Adrenal gland (tissue), 12 donors: ENCODE measurements around the gene GIPR. TPM values are rescaled to one million over a fixed set of nuclear protein-coding genes. Genes with fewer than 3 reads are reported as not detected.

Experiments used
- DNase-seq, 7 donors: peaks; one replicate each; pipeline ENCODE4 v3.0.0-alpha.2; 2019 to 2020
- H3K27ac ChIP-seq, 5 donors: fragments of 200-600 bp; sonication (generic) in 4 of 5; 1 replicate in 3 of 5; 2 replicates in 2 of 5; pipeline versions ENCODE4 v1.5.1 to v1.8.0; 2016 to 2020; ENCODE audit warnings: mild to moderate bottlenecking in 1 of 5
- H3K27me3 ChIP-seq: fragments of 200-600 bp; 2 replicates; pipeline ENCODE4 v1.8.0; 2021
- H3K36me3 ChIP-seq, 2 donors: fragments of 200-600 bp; replicated peaks in 1 of 2; 1 replicate in 1 of 2; 2 replicates in 1 of 2; pipeline versions ENCODE4 v1.5.1 to v1.8.0; 2018 to 2022
- H3K4me1 ChIP-seq, 2 donors: fragments of 200-600 bp; replicated peaks in 1 of 2; 1 replicate in 1 of 2; 2 replicates in 1 of 2; pipeline versions ENCODE4 v1.5.1 to v1.8.0; 2018 to 2021
- H3K4me3 ChIP-seq, 4 donors: fragments of 200-600 bp; sonication (generic) in 3 of 4; one replicate each; pipeline ENCODE4 v1.5.1; 2016 to 2018
- H3K9me3 ChIP-seq, 3 donors: fragments of 200-600 bp; sonication (generic) in 1 of 3; replicated peaks in 1 of 3; 1 replicate in 2 of 3; 2 replicates in 1 of 3; pipeline versions ENCODE4 v1.5.1 to v1.8.0; 2016 to 2021
- CTCF ChIP-seq, 6 experiments: fragments of 450-650 bp in 4 of 6; fragments of 200-600 bp in 2 of 6; sonication (generic) in 1 of 6; IDR thresholded peaks; 1 replicate in 5 of 6; 2 replicates in 1 of 6; pipeline versions ENCODE4 v1.5.1 to v1.8.0; 2016 to 2021; ENCODE audit warnings: antibody characterized with exemption in 6 of 6, mild to moderate bottlenecking in 2 of 6, moderate library complexity in 1 of 6
- POLR2A ChIP-seq, 2 donors: fragments of 450-650 bp; IDR thresholded peaks; one replicate each; pipeline ENCODE4 v1.6.1; 2017; ENCODE audit warnings: antibody characterized with exemption in 2 of 2, mild to moderate bottlenecking in 2 of 2, moderate library complexity in 1 of 2
- WGBS, 4 donors: extraction: QIAGEN DNeasy Blood & Tissue Kit in 2 of 4; methylation state at CpG; one replicate each; pipeline versions ENCODE4 v1.1.5 to v1.1.7; 2013 to 2017; 5-methylcytosine and 5-hydroxymethylcytosine counted together
- intact Hi-C, 2 donors: fragments of 100-400 bp; cut with DNase I; formaldehyde crosslinking; loops; one replicate each; pipeline versions ENCODE4 v1.14.1 to v1.15.0; 2022 to 2023
- polyA plus RNA-seq, 3 donors: library from polyadenylated mRNA; stranded (reverse); fragments of 200-250 nt in 2 of 3; fragments of 350-450 nt in 1 of 3; fragmentation: Illumina TruSeq in 1 of 3; extraction: RNeasy Lipid Tissue Mini Kit (QIAGEN cat#74804) in 1 of 3; gene quantifications; one replicate each; pipeline ENCODE4 v1.2.3, GENCODE V29; 2013 to 2014
- total RNA-seq, 9 donors: library from RNA; depleted of rRNA in 4 of 9; stranded (reverse); fragments of >200 nt in 4 of 9; fragments of 120-200 nt in 1 of 9; fragmentation: NEBNext Ultra II Directional in 1 of 9; extraction: Animal tissue kit (Norgen Biotek cat#: 25700) in 1 of 9; gene quantifications; one replicate each; pipeline versions ENCODE4 v1.1.0 to v1.2.4, GENCODE V29; 2013 to 2023
- donor health status: healthy with polysubstance abuse.
- donor health status: Bipolar disorder and iron deficiency.
- donor health status: DM: yes; HTN: yes; CAD: no.
- donor health status: DM: no; HTN: no; CAD: no.
- donor health status: DM: no; HTN: no; CAD: no.
- donor health status: DM: yes; HTN: yes; CAD: no.

Gene GIPR
- total and polyA plus RNA-seq, 12 donors: 0.28 to 1.8 (median 0.83) TPM; not detected in 4

DNA sequence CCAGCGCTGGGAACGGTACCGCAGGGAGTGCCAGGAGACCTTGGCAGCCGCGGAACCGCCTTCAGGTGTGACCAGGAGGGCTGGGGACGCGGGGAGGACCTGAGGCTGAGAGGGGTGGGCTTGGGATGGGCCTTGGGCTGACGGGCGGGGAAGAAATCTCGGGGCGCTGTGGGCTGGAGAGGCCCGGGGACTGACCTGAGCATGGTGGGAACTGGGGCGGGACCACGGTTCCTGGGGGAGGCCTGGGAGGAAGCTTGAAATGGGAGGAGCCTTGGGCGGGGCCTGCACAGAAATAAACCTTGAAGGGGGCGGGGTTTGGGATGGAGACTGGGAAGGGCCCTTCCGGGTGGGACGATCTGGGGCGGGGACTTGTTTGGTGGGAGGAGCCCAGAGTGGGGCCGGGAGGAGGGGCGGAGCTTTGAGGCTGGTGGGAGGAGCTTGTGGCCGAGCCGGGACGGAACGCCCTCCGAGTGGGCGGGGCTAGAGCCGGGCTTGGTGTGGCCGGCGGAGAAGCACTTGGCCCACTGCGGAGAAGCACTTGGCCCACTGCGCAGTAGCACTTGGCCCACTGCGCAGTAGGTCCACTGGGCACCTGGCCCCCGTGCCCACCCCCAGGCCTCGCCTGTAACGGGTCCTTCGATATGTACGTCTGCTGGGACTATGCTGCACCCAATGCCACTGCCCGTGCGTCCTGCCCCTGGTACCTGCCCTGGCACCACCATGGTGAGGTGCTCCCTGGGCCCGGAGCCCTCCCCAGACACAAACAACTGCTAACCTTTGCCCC lies 2.8 kb downstream of the GIPR start:
- WGBS, 4 donors: 9 to 22% (median 17%) methylated on average over 11 to 42 of the region's 42 CpGs
- H3K4me1 ChIP-seq: peaks cover 15 to 18% of the 10 kb centered on the region in 2 donors
- no peak overlapping the region for H3K27ac ChIP-seq
- H3K4me3 ChIP-seq: peak overlapping the region in 1 of 4 donors; percentile 33
- peak; percentile 66 to 90 (median 80) for DNase-seq
- H3K36me3 ChIP-seq: no peaks in the 10 kb centered on the region
- intact Hi-C loops: no loop called here
- peaks cover 22% of the 10 kb centered on the region for H3K27me3 ChIP-seq
- no peaks in the 10 kb centered on the region for H3K9me3 ChIP-seq
- TF ChIP-seq CTCF (IDR thresholded peaks at IDR 0.05): no peak
- no peak for TF ChIP-seq POLR2A (IDR thresholded peaks at IDR 0.05)

GRCh38 chr19:45674946-45675345 lies 6.9 kb downstream of the GIPR start:
- Histone ChIP-seq H3K4me3 (no peak overlapping the region), H3K9me3 (no peaks in the 10 kb centered on the region), H3K4me1 (peaks cover 11 to 13% of the 10 kb centered on the region in 2 donors), H3K27ac (no peak overlapping the region), H3K36me3 (no peaks in the 10 kb centered on the region), H3K27me3 (peaks cover 22% of the 10 kb centered on the region)
- intact Hi-C loops: no loop called here
- no peak for TF ChIP-seq CTCF (IDR thresholded peaks at IDR 0.05)
- TF ChIP-seq POLR2A (IDR thresholded peaks at IDR 0.05): no peak
- no peak for DNase-seq
- WGBS, 4 donors: 78 to 92% (median 82%) methylated on average over 7 of the region's 7 CpGs

- no peak overlapping the region for H3K27ac ChIP-seq
- TF ChIP-seq POLR2A (IDR thresholded peaks at IDR 0.05) (no peak), CTCF (IDR thresholded peaks at IDR 0.05) (no peak)
- peaks cover 11% of the 10 kb centered on the region for H3K27me3 ChIP-seq
- H3K36me3 ChIP-seq: no peaks in the 10 kb centered on the region
- no peaks in the 10 kb centered on the region for H3K9me3 ChIP-seq
- intact Hi-C loops: no loop called here
- WGBS, 4 donors: 8 to 64% (median 13%) methylated on average over 4 to 28 of the region's 28 CpGs
- peaks cover 13% of the 10 kb centered on the region in 2 donors for H3K4me1 ChIP-seq
- peak overlapping the region in 1 of 4 donors; percentile 50 for H3K4me3 ChIP-seq
- peak in 1 of 7 donors; percentile 23 for DNase-seq
Observed at GRCh38 chr19:45676851-45677263, 8.8 kb downstream of the GIPR start.

DNA sequence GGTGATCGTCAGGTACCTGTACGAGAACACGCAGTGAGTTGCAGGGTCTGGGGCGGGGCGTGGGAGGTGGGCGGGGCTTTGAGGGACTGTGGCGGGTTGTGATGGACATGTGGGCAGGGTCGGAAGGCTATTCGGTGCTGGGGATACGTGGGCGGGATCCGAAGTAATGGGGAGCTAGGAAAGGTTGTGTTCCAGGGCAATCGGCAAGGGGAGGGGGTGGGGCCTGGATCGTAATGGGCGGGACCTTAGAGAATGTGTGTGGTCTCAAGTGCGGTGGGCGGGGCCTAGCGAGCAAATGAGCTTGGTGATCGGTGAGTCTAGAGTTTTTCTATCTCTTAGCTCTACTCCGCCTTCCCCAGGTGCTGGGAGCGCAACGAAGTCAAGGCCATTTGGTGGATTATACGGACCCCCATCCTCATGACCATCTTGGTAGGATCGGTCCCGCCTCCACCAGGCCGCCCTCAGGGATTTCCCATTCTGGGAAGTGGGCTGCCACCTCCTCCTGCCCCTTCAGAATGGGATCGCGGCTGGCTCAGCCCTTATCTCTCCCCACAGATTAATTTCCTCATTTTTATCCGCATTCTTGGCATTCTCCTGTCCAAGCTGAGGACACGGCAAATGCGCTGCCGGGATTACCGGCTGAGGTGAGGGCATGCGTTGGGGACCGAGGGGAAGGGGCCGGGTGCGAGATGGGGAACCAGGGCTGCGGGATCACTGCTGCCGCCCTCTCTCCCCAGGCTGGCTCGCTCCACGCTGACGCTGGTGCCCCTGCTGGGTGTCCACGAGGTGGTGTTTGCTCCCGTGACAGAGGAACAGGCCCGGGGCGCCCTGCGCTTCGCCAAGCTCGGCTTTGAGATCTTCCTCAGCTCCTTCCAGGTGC lies 9.6 kb downstream of the GIPR start:
- TF ChIP-seq CTCF (IDR thresholded peaks at IDR 0.05) (peak in 1 of 6 experiments; percentile 1), POLR2A (IDR thresholded peaks at IDR 0.05) (no peak)
- intact Hi-C loops: no loop called here
- Histone ChIP-seq H3K36me3 (no peaks in the 10 kb centered on the region), H3K9me3 (no peaks in the 10 kb centered on the region), H3K4me1 (peaks cover 13% of the 10 kb centered on the region in 2 donors), H3K27me3 (peaks cover 11% of the 10 kb centered on the region), H3K27ac (peak overlapping the region in 1 of 5 donors; percentile 18), H3K4me3 (peak overlapping the region in 1 of 4 donors; percentile 50)
- DNase-seq: peak; percentile 86 to 95 (median 94)
- WGBS, 4 donors: 1 to 4% (median 3%) methylated on average over 16 to 49 of the region's 49 CpGs
